ENCODE measurements around the gene RALB.
A peak's percentile ranks its signal among the peaks of the same experiment; 100 is the strongest.

RALB gene, protein sequence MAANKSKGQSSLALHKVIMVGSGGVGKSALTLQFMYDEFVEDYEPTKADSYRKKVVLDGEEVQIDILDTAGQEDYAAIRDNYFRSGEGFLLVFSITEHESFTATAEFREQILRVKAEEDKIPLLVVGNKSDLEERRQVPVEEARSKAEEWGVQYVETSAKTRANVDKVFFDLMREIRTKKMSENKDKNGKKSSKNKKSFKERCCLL

DNA sequence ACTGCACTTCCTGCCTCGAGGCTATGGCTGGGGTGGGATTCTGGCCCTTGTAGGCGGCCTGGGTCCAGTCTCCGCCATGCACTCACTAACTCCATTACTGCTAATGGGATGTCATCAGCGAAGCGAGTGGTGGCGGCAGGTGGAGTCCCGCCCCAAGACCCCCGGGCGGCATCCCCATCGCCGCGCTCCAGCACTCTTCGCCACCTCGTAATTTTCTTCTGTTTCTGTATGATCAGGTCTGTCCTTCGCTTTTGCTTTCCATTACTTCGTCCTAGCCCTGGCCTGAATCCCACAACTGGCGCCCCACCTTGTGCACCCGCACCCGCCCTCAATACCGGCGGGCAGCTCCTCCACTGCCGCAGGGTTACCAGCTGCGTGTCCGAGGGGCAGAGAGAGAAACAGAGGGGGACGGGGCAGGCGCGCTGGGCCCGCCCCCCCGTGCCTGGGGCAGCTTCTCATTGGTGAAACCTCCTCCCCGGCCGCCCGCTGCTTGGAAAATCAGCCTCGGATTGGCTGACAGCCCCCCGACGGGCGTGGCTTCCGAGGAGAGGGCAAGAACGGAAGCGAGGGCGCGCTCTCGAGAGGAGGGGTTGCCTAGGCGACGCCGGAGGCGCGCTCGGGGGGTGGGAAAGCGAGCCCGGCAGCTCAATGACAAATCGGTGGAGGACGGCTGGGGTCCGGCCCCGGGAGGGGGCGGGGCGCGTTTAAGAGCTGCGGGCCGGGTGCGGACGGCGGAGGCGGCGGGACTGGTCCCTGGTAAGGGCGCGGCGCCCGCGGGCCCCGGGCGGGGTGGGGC is at the start of gene RALB:
Gene RALB, plus strand, starts transcription at position 628 of the 796 bp plus-strand sequence. CDS start 25,813 bp downstream, outside the sequence.
- H3K36me3 ChIP-seq, result no peaks in the 10 kb centered on the region

DNA sequence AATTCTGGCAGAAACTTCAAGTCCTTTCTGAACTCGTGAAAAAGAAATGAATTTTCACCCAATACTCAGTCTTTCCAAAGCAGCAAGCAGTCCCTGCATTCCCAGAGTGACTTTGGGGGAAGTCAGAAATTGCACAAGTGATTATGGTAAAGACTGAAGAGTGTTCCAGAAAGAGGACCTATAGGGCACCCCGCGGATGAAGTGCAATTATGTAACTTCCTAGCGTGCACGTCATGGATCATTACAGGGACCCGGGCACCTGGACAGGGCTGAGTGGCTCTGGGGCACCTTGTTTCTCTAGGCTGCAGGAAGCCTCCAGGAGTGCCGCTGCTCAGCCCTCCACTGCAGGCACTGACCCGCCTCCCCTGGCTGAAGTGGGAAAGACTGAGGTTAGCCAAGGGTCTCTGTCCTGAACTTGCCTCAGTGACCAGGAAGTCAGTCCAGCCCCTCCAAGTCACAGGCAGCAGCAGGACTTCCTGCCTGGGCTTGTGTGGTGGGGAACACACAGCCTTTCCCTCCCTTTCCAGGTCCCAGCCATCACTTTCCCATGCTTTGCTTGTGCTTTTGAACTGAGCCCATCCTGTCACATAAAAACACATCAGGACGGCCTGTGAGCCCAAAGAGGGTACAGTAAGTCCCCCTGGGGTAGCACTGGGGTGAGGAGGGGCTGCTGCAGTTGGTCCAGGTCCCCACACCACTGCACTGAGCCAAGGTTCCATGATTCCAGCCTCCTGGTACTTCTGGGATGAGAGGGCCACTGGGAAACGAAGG is 49.2 kb upstream of the RALB start:
- peak overlapping the region; percentile 89 for H3K27ac ChIP-seq
- TF ChIP-seq, protein P1, sequence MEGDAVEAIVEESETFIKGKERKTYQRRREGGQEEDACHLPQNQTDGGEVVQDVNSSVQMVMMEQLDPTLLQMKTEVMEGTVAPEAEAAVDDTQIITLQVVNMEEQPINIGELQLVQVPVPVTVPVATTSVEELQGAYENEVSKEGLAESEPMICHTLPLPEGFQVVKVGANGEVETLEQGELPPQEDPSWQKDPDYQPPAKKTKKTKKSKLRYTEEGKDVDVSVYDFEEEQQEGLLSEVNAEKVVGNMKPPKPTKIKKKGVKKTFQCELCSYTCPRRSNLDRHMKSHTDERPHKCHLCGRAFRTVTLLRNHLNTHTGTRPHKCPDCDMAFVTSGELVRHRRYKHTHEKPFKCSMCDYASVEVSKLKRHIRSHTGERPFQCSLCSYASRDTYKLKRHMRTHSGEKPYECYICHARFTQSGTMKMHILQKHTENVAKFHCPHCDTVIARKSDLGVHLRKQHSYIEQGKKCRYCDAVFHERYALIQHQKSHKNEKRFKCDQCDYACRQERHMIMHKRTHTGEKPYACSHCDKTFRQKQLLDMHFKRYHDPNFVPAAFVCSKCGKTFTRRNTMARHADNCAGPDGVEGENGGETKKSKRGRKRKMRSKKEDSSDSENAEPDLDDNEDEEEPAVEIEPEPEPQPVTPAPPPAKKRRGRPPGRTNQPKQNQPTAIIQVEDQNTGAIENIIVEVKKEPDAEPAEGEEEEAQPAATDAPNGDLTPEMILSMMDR (IDR thresholded peaks at IDR 0.05), result no peak
- no peaks in the 10 kb centered on the region for H3K27me3 ChIP-seq
- peaks cover 0 to 57% of the 10 kb centered on the region in 2 experiments for H3K4me1 ChIP-seq (ENCODE audit: control insufficient read depth in 1 of 2, insufficient read depth in 1 of 2, low read depth in 1 of 2, low read length in 1 of 2)
- no peaks in the 10 kb centered on the region for H3K9me3 ChIP-seq
- H3K4me3 ChIP-seq (ENCODE audit: low read depth in 1 of 2, low read length in 1 of 2), result peak overlapping the region; percentile 35 to 60
- no peaks in the 10 kb centered on the region for H3K36me3 ChIP-seq

More for the DNA sequence above, at the start of gene RALB:
- Histone ChIP-seq H3K4me3 (ENCODE audit: low read depth in 1 of 2, low read length in 1 of 2) (peak within 1 kb of the TSS; percentile 77 to 80), H3K27ac (peak within 1 kb of the TSS; percentile 100), H3K4me1 (ENCODE audit: control insufficient read depth in 1 of 2, insufficient read depth in 1 of 2, low read depth in 1 of 2, low read length in 1 of 2) (peaks cover 56 to 57% of the 10 kb centered on the region in 2 experiments), H3K9me3 (no peaks in the 10 kb centered on the region), H3K27me3 (no peaks in the 10 kb centered on the region)
- TF ChIP-seq, protein P1 (IDR thresholded peaks at IDR 0.05), result no peak

DNA sequence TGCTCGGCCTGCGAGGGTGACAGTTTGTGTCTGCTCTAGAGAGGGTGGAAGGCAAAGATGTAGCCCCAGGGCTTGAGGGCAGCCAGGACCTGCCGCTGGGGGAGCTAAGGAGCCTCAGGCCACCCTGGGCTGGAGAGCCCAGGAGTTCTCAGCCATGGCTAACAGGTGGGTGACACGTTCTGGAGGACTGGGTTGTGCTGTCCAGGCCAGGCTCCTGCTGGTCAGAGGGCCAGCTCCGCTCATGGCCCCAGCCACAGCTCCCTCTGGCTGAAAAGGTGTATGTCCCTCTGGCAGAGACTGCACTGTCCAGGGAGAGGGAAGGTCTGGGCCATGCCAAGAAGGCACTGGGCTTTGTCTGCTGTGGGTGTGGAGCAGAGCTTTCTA is 48.6 kb upstream of the RALB start:
- TF ChIP-seq, protein P1 (IDR thresholded peaks at IDR 0.05), result no peak
- Histone ChIP-seq H3K36me3 (no peaks in the 10 kb centered on the region), H3K4me3 (ENCODE audit: low read depth in 1 of 2, low read length in 1 of 2) (peak overlapping the region; percentile 35 to 60), H3K27ac (peak overlapping the region; percentile 89), H3K4me1 (ENCODE audit: control insufficient read depth in 1 of 2, insufficient read depth in 1 of 2, low read depth in 1 of 2, low read length in 1 of 2) (peaks cover 0 to 58% of the 10 kb centered on the region in 2 experiments), H3K9me3 (no peaks in the 10 kb centered on the region), H3K27me3 (no peaks in the 10 kb centered on the region)

DNA sequence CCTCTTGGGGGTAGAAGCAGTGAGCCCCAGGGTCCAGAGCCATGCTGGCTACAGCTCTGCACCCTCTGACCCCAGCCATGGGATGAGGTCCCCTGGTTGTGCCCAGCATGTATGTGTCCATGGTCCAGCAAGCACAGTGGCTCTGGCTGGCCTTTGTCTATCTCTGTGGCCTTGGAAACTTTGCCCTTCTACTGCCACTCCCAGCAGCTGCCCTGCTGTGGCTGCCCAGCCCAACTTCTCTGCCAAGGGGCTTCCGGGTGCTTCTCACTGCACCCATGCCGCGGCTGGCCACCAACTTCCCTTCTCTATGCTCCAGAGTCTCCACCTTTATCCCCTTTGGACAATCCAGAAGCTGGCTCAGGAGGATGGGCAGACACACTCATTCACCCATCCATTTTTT is 48.2 kb upstream of the RALB start:
- Histone ChIP-seq H3K4me3 (ENCODE audit: low read depth in 1 of 2, low read length in 1 of 2) (peak overlapping the region in 1 of 2 experiments; percentile 60), H3K9me3 (no peaks in the 10 kb centered on the region), H3K27me3 (no peaks in the 10 kb centered on the region), H3K27ac (peak overlapping the region; percentile 89), H3K4me1 (ENCODE audit: control insufficient read depth in 1 of 2, insufficient read depth in 1 of 2, low read depth in 1 of 2, low read length in 1 of 2) (peaks cover 0 to 62% of the 10 kb centered on the region in 2 experiments), H3K36me3 (no peaks in the 10 kb centered on the region)
- TF ChIP-seq, protein P1 (IDR thresholded peaks at IDR 0.05), result no peak

DNA sequence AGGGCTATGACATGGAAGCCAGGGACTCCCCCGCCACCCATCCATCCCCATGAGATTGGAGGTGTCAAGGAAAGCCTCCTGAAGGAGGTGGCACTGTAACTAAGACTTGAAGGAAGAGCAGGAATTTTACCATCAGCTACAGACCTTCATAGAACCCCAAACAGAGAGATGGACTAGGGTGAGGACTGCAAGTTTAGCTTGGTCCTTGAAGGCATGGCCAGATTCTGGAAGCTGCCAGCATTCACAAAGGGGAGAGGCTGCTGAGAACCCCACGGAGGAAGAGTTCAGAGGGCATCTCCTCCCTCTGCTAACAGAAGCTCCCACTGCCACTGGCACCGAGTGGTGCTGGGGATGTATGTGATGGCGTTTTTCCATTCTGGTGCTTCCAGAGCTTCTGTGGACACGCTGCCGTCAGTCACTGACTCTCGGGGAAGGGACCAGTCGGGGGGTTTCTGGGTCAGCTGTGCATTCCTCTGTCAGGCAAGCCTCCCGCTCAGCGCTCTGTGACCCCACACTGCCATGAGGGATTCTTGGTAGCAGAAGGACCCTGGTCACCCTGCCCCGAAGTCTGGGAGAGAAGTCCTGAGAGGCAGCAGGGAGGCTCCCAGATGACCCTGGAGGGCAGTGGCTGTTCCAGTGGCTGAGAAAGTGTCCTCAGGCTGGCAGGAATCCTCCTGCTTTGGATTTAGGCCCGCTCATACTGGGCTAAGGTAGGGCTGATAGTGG is 47.5 kb upstream of the RALB start:
- Histone ChIP-seq H3K27me3 (no peaks in the 10 kb centered on the region), H3K4me1 (ENCODE audit: control insufficient read depth in 1 of 2, insufficient read depth in 1 of 2, low read depth in 1 of 2, low read length in 1 of 2) (peaks cover 0 to 69% of the 10 kb centered on the region in 2 experiments), H3K27ac (peak overlapping the region; percentile 89), H3K4me3 (ENCODE audit: low read depth in 1 of 2, low read length in 1 of 2) (no peak overlapping the region), H3K9me3 (no peaks in the 10 kb centered on the region), H3K36me3 (no peaks in the 10 kb centered on the region)
- TF ChIP-seq, protein P1 (IDR thresholded peaks at IDR 0.05), result no peak
